ENCODE data around the gene ETHE1.

DNA sequence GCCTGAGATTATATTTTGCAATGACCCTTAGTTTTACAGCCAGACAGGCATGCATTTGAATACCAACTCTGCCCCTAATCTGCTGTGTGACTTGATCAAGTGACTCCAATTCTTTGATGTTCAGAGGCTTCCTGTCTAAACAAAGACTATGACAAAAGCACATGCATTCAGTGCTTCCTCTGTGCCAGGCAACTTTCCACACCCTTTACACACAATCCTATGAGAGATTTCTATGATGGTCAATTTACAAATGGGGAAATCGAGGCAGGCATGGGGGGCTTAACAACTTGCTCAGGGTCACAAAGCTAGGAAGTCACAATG, 57.9 kb downstream of the ETHE1 start:
- TF ChIP-seq, protein P1, sequence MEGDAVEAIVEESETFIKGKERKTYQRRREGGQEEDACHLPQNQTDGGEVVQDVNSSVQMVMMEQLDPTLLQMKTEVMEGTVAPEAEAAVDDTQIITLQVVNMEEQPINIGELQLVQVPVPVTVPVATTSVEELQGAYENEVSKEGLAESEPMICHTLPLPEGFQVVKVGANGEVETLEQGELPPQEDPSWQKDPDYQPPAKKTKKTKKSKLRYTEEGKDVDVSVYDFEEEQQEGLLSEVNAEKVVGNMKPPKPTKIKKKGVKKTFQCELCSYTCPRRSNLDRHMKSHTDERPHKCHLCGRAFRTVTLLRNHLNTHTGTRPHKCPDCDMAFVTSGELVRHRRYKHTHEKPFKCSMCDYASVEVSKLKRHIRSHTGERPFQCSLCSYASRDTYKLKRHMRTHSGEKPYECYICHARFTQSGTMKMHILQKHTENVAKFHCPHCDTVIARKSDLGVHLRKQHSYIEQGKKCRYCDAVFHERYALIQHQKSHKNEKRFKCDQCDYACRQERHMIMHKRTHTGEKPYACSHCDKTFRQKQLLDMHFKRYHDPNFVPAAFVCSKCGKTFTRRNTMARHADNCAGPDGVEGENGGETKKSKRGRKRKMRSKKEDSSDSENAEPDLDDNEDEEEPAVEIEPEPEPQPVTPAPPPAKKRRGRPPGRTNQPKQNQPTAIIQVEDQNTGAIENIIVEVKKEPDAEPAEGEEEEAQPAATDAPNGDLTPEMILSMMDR (IDR thresholded peaks at IDR 0.05) = no peak
- no peak for TF ChIP-seq ZFX (IDR thresholded peaks at IDR 0.05; ENCODE audit: borderline replicate concordance)

Data from 22Rv1 (cell line).